ENCODE results near the gene RTN4R.

- TF ChIP-seq YY1 (IDR thresholded peaks at IDR 0.05; ENCODE audit: low read depth) (no peak), CTCF (IDR thresholded peaks at IDR 0.05) (no peak), EZH2phosphoT487 (IDR thresholded peaks at IDR 0.05; ENCODE audit: borderline replicate concordance, low read depth) (no peak), MXI1 (IDR thresholded peaks at IDR 0.05; ENCODE audit: low read depth, low read length) (no peak), SMC3 (IDR thresholded peaks at IDR 0.05; ENCODE audit: low read depth, low read length) (no peak), ELF1 (IDR thresholded peaks at IDR 0.05) (no peak), POLR2AphosphoS5 (IDR thresholded peaks at IDR 0.05; ENCODE audit: low read depth, low read length) (no peak), RFX5 (IDR thresholded peaks at IDR 0.05; ENCODE audit: low read length) (no peak), TAF1 (IDR thresholded peaks at IDR 0.05; ENCODE audit: borderline replicate concordance, low read depth, low read length) (no peak), ZBTB33 (IDR thresholded peaks at IDR 0.05; ENCODE audit: borderline replicate concordance, low read depth) (no peak)
- TF ChIP-seq, protein P1, sequence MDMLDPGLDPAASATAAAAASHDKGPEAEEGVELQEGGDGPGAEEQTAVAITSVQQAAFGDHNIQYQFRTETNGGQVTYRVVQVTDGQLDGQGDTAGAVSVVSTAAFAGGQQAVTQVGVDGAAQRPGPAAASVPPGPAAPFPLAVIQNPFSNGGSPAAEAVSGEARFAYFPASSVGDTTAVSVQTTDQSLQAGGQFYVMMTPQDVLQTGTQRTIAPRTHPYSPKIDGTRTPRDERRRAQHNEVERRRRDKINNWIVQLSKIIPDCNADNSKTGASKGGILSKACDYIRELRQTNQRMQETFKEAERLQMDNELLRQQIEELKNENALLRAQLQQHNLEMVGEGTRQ (IDR thresholded peaks at IDR 0.05; ENCODE audit: borderline replicate concordance, low read depth, low read length): no peak
- TF ChIP-seq, protein P2, sequence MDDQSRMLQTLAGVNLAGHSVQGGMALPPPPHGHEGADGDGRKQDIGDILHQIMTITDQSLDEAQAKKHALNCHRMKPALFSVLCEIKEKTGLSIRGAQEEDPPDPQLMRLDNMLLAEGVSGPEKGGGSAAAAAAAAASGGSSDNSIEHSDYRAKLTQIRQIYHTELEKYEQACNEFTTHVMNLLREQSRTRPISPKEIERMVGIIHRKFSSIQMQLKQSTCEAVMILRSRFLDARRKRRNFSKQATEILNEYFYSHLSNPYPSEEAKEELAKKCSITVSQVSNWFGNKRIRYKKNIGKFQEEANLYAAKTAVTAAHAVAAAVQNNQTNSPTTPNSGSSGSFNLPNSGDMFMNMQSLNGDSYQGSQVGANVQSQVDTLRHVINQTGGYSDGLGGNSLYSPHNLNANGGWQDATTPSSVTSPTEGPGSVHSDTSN (IDR thresholded peaks at IDR 0.05): no peak
These were observed 21.9 kb upstream of the RTN4R start for GRCh38 chr22:20290045-20290392.
